Endothelial cell of hepatic sinusoid (primary cell): ENCODE results near the gene GTPBP4.
"Not testable (repeated sequence)": the region's sequence is repeated elsewhere in the genome, so short reads cannot be mapped to it uniquely, and the experiment has no call there.

Experiments used
- in situ Hi-C: cut with HindIII; loops from 2 replicates; pipeline ENCODE4 v1.10.0; 2017; ENCODE audit warnings: low sequenced_read_pairs

GTPBP4 gene

DNA sequence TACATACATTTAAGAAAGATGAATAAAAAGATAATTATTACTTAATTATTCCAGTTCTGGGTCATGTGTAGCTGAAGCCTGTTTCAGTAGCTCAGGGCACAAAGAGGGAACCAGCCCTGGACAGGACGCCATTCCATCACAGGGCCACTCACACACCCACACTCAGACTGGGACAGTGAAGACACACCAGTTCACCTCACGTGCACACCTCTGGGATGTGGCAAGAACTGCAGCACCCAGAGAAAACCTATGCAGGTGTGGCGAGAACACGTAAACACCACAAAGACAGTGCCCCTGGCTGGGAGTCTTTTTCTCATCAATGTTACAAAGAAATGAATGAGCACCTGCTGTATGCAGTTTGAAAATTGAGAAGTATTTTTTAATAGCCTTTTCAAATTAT, 62.3 kb downstream of the GTPBP4 start:
- in situ Hi-C loops = no loop called here

DNA sequence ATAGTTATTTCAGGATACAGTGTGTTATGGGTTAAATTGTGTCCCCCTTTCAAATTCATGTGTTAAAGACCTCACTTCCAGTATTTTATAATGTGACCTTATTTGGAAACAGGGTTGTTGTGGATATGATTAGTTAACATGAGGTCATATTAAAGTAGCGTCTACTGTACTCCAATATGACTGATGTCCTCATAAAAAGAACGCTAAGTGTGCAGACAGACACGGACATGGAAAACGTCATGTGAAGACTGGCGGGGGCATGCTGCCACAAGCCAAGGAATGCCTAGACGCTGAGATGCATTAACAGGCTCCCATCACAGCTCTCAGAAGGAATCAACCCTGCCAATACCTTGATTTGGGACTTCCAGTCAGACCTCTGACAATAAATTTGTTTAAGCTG, 66.5 kb downstream of the GTPBP4 start:
- in situ Hi-C loops = no loop called here

DNA sequence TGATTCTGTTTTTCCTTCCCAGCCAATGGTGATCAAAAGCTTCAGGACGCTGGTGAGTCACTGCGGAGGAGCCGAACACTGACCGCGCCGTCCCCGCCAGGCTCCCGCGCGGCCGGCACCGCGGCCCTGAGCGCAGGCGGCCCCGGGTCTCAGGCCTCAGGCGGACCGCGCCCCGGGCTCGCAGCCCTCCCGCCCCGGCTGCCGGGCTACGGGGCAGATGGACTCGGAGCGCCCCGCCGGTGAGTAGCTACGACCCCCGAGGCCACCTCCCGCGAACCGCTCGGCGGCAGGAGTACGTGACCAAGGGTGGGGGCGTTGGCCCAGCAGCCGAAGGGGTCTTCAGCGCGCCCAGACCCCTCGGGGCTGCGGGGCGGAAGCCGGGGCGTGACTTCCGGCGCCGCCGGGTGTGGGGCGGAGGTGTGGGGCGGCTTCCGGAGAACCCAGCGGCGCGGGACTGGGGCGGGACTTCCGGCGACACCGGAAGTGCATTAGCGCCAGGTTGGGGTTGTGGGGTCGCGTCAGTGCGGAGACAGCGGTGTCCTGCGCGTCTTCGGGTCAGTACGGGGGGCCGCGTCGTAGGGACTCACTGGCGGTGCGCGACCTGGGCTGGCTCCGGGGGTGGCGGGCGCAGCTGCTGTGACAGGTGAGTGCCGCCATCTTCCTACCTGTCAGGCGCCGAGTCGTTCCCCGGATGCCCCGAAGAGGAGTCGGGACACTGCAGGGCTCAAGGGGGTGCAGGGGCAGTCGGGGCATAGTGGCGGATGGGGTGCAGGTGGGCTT, 68.3 kb downstream of the GTPBP4 start, which contains the start of gene WDR37:
Gene WDR37, plus strand, starts transcription at position 60 of the 780 bp plus-strand sequence. CDS start 15,771 bp downstream, outside the sequence.
- in situ Hi-C loops = no loop called here

DNA sequence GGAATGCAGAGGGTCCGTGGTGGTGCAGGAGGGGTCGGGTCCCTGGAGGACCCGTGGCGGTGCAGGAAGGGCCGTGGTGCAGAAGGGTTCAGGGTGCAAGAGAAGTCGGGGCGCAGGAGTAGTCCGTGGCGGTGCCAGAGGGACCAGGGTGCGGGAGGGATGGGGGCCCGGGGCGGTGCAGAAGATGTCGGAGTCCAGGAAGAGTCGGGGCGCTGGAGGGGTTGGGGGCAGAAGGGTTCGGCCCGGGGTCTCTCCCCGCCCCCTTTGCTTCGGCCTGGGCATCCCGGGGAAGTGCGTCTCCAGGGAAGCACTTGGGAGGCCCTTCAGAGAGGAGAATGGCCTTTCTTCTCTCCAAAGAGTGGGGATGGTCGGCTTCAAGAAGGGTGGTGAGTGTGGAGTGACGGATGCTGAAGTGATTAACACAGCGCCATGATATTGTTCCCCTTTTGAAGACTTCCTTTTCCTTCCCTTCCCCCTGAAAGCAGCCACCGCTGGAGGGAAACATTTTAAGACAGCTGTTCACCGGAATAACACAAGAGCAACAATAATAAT, 68.9 kb downstream of the GTPBP4 start:
- in situ Hi-C loops = no loop called here

DNA sequence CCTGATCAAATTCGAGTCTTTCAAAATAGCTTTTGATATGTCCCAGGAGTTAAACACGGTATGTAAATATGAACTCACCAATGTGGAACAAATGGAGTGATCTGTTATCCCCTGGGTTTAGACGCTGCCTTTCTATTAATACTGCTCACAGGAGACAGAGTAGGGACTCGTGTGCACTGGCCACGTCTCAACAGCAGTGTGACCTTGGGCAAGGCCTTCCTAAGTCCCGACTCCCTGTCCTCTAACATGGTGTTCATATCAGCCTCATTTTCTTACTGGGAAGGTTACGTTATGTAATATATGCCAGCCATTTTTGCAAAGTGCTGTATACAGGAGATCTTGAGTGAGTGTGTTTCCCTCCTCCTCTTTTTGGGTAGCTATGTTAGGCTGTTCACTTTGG, 69.8 kb downstream of the GTPBP4 start:
- in situ Hi-C loops = no loop called here

DNA sequence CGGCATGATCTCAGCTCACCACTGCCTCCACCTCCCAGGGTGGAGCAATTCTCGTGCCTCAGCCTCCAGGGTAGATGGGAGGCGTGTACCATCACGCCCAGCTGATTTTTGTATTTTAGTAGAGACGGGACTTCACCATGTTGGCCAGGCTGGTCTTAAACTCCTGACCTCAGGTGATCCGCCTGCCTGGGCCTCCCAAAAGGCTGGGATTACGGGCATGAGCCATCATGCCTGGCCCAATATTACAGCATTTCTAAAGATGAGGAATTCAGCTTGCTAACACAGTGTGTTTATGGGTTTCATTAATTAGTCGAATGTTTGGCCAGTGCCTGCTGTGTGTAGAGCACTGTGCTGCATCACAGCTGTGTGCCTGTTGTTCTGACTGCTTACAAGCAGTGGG, 71.7 kb downstream of the GTPBP4 start:
- in situ Hi-C loops = no loop called here

DNA sequence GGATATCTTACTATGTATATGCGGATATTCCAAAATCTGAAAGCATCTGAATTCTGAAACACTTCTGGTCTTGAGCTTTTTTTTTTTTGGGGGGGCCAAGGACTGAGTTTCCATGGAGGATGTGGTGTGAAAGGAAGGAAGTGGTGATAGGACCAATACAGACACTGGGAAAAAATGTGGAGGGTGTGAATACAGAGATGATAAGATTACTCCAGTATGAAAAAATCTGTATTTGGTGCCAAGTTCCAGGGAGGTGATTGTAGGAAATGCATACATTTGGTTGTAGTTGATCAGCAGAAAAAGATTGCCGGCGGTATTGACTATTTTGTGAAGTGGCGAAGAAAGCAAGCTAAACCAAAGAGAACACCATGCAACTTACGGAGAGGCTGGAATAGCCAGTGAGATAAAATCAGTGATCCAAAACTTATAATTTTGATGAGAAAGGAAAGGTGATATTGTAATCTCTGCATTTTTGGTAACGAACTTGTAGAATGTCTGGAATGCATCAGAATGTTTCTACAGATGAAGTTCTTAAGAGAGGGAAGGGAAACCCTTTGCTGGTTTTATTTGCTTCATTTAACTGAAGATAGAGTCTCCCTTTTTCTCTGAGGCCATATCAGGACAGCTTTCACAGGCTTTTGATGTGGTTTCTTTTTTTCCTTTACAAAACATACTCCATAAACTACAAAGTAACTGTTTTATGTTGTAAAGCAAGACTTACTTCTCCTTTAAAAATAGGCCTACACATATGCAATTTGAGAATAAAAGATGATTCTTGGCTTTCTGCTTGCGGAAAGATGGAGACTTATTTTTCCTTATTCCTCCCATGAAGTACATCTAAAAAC, 73.9 kb downstream of the GTPBP4 start:
- in situ Hi-C loops = no loop called here

DNA sequence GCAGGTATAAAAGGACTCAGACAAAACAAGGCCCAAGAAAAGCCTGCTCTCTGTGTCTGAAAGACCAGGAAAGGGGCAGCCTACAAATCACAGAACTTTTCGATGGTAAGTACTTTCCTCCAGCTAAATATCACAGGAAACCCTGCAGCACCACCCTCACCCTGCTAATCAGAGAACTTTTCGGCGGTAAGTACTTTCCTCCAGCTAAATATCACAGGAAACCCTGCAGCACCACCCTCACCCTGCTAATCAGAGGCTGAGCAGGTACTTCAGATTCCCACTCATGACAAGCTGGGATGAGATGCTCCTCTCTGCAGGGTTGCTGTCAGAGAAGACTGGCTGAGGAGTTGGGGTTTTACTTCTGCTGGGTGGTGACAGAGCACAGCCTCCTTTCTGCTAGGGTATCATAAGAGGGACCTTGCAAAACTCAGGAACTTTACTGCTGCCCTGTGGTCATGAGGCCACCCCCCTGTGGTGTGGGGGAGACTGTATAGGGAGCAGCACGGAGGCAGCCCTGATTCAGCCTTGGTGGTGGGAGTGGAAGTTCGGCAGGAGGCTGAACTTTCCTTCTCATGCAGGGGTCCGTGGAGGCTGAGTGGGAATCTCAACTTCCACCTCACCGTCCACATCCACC, 75.1 kb downstream of the GTPBP4 start:
- in situ Hi-C loops = no loop called here

DNA sequence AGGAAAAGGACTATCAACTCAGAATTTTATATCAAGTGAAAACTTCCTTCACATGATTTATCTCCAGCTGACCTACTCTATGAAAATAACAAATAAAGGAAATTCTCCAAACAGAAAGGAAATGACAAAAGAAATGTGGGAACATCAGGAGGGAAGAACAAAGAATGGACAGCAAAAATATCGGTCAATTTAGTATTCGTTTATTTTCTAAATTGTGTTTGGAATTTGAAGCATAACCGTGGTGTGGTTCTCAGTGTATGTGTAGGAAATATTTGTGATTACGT, 76.7 kb downstream of the GTPBP4 start:
- in situ Hi-C loops = no loop called here

DNA sequence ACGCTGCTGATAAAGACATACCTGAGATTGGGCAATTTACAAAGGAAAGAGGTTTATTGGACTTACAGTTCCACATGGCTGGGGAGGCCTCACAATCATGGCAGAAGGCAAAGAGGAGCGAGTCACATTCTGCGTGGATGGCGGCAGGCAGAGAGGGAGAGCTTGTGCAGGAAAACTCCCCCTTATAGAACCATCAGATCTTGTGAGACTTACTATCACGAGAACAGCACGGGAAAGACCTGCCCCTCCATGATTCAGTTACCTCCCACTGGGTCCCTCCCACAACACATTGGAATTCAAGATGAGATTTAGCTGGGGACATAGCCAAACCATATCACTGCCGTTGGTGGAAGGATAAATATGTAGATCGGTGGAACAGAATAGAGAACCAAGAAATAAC, 78.5 kb downstream of the GTPBP4 start:
- in situ Hi-C loops = not testable (repeated sequence)

DNA sequence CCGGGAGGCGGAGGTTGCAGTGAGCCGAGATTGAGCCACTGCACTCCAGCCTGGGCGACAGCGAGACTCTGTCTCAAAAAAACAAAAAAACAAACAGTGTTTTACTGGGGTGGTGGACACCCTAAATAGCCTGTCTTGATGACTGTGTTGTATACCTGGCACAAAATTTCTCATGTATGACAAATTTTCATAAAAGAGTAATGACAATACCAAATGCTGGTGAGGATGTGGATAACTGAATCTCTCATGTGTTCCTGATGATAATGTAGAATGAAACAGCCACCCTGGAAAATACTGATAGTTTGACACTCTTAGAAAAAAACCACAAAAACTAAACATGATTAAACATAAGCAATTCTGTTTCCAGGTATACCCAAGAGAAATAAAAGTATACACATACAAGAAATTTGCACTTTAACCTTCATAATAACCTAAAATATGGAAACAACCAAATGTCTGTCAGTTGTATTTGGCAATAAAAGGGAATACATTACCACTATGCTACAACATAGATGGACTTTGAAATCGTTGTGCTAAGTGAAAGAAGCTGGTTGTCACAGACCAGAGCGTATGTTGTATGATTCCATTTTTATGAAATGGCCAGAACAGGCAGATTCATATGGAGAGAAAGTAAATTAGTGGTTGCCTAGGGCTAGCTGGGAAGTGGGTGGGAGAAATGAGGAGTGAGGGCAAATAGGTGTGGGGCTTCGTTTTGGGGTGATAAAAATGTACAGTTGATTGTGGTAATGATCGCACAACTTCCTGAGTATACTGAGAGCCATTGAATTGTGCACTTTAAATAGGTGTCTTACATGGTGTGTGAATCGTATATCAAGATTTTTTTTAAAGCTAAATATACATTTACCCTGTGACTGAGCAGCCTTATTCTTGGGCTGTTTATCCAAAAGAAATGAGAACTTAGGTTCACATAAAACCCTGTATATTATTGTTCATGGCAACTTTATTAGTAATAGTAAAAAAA, 80.4 kb downstream of the GTPBP4 start:
- in situ Hi-C loops = no loop called here
